Nephron (organoid): ENCODE measurements around the gene FOXP3.

Experiments used
- H3K27ac Mint-ChIP-seq, 3 experiments: 2 replicates each; pipeline ENCODE4 v1.8.0; 2020; ENCODE audit warnings: mixed read lengths in 3 of 3, mild to moderate bottlenecking in 2 of 3, moderate library complexity in 1 of 3
- H3K27me3 Mint-ChIP-seq: 2 replicates; pipeline ENCODE4 v1.8.0; 2021; ENCODE audit warnings: low read depth, mild to moderate bottlenecking, moderate library complexity, mixed read lengths
- H3K36me3 Mint-ChIP-seq: 2 replicates; pipeline ENCODE4 v1.8.0; 2020; ENCODE audit warnings: low read depth, mixed read lengths
- H3K4me1 Mint-ChIP-seq: 2 replicates; pipeline ENCODE4 v1.8.0; 2020; ENCODE audit warnings: mixed read lengths
- H3K4me3 Mint-ChIP-seq, 3 experiments: 2 replicates each; pipeline ENCODE4 v1.8.0; 2020; ENCODE audit warnings: mild to moderate bottlenecking in 3 of 3, mixed read lengths in 3 of 3, moderate library complexity in 2 of 3
- H3K9me3 Mint-ChIP-seq: 2 replicates; pipeline ENCODE4 v1.8.0; 2020; ENCODE audit warnings: mixed read lengths
- CTCF ChIP-seq, 3 experiments: fragments of 200-600 bp; sonication (generic); IDR thresholded peaks; one replicate each; pipeline ENCODE4 v1.5.0; 2021; ENCODE audit warnings: antibody characterized with exemption in 3 of 3; ENCODE audit not compliant: unreplicated experiment in 3 of 3

The FOXP3 gene

GRCh38 chrX:49250066-49250465, 14.4 kb downstream of the FOXP3 start:
- TF ChIP-seq CTCF (IDR thresholded peaks at IDR 0.05; ENCODE audit: unreplicated experiment in 3 of 3) = no peak
- H3K27me3 Mint-ChIP-seq = no peaks in the 10 kb centered on the region

GRCh38 chrX:49249616-49250015, 14.9 kb downstream of the FOXP3 start:
- no peak for TF ChIP-seq CTCF (IDR thresholded peaks at IDR 0.05; ENCODE audit: unreplicated experiment in 3 of 3)
- Mint-ChIP-seq H3K27ac (no peak overlapping the region), H3K27me3 (no peaks in the 10 kb centered on the region), H3K9me3 (peaks cover 9% of the 10 kb centered on the region), H3K36me3 (peaks cover 3% of the 10 kb centered on the region), H3K4me3 (no peak overlapping the region), H3K4me1 (no peaks in the 10 kb centered on the region)

More at GRCh38 chrX:49250066-49250465, 14.4 kb downstream of the FOXP3 start:
- Mint-ChIP-seq H3K27ac (no peak overlapping the region), H3K36me3 (peaks cover 3% of the 10 kb centered on the region), H3K4me1 (no peaks in the 10 kb centered on the region), H3K9me3 (peaks cover 9% of the 10 kb centered on the region), H3K4me3 (no peak overlapping the region)

GRCh38 chrX:49249071-49249470, 15.4 kb downstream of the FOXP3 start:
- H3K9me3 Mint-ChIP-seq = peaks cover 9% of the 10 kb centered on the region
- no peak overlapping the region for H3K4me3 Mint-ChIP-seq
- no peak for TF ChIP-seq CTCF (IDR thresholded peaks at IDR 0.05; ENCODE audit: unreplicated experiment in 3 of 3)
- H3K27me3 Mint-ChIP-seq = no peaks in the 10 kb centered on the region
- H3K36me3 Mint-ChIP-seq = peaks cover 3% of the 10 kb centered on the region
- no peak overlapping the region for H3K27ac Mint-ChIP-seq
- no peaks in the 10 kb centered on the region for H3K4me1 Mint-ChIP-seq

- H3K27ac Mint-ChIP-seq = no peak overlapping the region
- H3K9me3 Mint-ChIP-seq = peaks cover 8% of the 10 kb centered on the region
- H3K4me3 Mint-ChIP-seq = no peak overlapping the region
- TF ChIP-seq CTCF (IDR thresholded peaks at IDR 0.05; ENCODE audit: unreplicated experiment in 3 of 3) = no peak
- no peaks in the 10 kb centered on the region for H3K4me1 Mint-ChIP-seq
- H3K36me3 Mint-ChIP-seq = peaks cover 7% of the 10 kb centered on the region
- H3K27me3 Mint-ChIP-seq = no peaks in the 10 kb centered on the region
These were observed 16.3 kb downstream of the FOXP3 start for GRCh38 chrX:49247916-49248811.

- no peak overlapping the region for H3K27ac Mint-ChIP-seq
- H3K9me3 Mint-ChIP-seq = peaks cover 6% of the 10 kb centered on the region
- H3K4me1 Mint-ChIP-seq = no peaks in the 10 kb centered on the region
- H3K27me3 Mint-ChIP-seq = no peaks in the 10 kb centered on the region
- no peak overlapping the region for H3K4me3 Mint-ChIP-seq
- TF ChIP-seq CTCF (IDR thresholded peaks at IDR 0.05; ENCODE audit: unreplicated experiment in 3 of 3) = no peak
- peaks cover 7% of the 10 kb centered on the region for H3K36me3 Mint-ChIP-seq
These were observed 17.2 kb downstream of the FOXP3 start for GRCh38 chrX:49247346-49247745.

- Mint-ChIP-seq H3K27ac (no peak overlapping the region), H3K4me1 (no peaks in the 10 kb centered on the region), H3K27me3 (no peaks in the 10 kb centered on the region), H3K9me3 (peaks cover 6% of the 10 kb centered on the region), H3K36me3 (peaks cover 8% of the 10 kb centered on the region), H3K4me3 (no peak overlapping the region)
- no peak for TF ChIP-seq CTCF (IDR thresholded peaks at IDR 0.05; ENCODE audit: unreplicated experiment in 3 of 3)
These were observed 18.0 kb downstream of the FOXP3 start for GRCh38 chrX:49246541-49246940.
